ENCODE measurements around the gene GSE1.

GSE1 gene

GRCh38 chr16:85624646-85625045, 11.5 kb downstream of the GSE1 start:
- peaks cover 2% of the 10 kb centered on the region for H3K36me3 Mint-ChIP-seq
- no peak overlapping the region for H3K4me3 Mint-ChIP-seq
- peaks cover 53% of the 10 kb centered on the region for H3K4me1 Mint-ChIP-seq (ENCODE audit: low read depth)
- no peaks in the 10 kb centered on the region for H3K9me3 Mint-ChIP-seq (ENCODE audit: low read depth)
- H3K27ac Mint-ChIP-seq: no peak overlapping the region
- no peaks in the 10 kb centered on the region for H3K27me3 Mint-ChIP-seq

DNA sequence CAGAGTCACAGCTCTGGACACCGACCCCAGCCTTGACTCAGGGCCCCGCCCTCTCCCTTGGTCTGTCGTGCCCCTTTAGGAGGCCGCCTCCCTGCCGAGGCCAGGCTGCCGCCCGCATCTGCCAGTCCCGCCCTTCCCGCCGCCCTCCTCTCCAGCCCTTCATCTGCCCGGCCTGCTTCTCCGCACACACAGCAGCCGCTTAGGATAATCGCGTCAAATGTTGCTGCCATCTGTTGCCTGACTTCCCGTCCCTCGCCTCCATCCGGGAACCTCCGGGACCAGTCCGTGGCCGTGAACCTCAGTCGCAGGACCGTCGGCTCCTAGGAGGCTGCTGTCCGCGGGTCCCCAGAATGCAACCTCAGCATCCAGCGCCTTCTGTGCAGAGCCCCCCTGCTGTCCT, 11.9 kb downstream of the GSE1 start:
- Mint-ChIP-seq H3K27me3 (no peaks in the 10 kb centered on the region), H3K4me3 (no peak overlapping the region), H3K4me1 (ENCODE audit: low read depth) (peaks cover 56% of the 10 kb centered on the region), H3K27ac (no peak overlapping the region), H3K9me3 (ENCODE audit: low read depth) (no peaks in the 10 kb centered on the region), H3K36me3 (peaks cover 4% of the 10 kb centered on the region)

DNA sequence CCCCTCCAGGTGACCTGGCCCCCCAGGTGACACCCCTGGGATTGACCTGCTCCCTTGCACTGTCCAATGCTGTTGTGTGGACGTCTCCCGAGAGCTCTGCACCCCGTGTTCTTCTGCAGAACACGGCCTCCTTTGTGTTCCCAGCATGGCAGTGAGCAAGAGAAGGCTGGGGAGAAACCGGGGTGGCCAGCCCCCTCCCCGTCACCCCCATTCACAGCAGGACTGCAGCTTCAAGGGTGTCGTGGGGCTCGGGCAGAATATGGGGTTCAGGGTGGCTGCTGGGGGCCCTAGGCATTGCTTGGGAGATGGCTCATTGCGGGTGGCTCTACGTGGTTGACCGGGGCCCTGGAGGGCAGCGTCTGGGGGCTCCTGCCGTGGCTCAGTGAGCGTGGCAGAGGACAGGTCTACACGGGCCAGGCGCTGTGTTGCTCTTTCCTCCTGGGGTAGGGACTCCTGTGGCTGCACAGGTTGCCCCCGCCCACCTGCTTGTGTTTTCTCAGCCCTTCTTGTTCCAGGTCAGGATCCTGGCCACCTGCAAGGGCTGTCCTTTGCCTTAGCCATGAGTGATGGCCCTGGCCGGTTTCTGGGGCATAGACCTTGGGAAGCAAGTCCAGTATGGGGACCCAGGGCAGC, 12.5 kb downstream of the GSE1 start:
- H3K4me1 Mint-ChIP-seq (ENCODE audit: low read depth): peaks cover 56% of the 10 kb centered on the region
- H3K27me3 Mint-ChIP-seq: no peaks in the 10 kb centered on the region
- no peak overlapping the region for H3K4me3 Mint-ChIP-seq
- no peaks in the 10 kb centered on the region for H3K9me3 Mint-ChIP-seq (ENCODE audit: low read depth)
- H3K27ac Mint-ChIP-seq: no peak overlapping the region
- peaks cover 4% of the 10 kb centered on the region for H3K36me3 Mint-ChIP-seq

DNA sequence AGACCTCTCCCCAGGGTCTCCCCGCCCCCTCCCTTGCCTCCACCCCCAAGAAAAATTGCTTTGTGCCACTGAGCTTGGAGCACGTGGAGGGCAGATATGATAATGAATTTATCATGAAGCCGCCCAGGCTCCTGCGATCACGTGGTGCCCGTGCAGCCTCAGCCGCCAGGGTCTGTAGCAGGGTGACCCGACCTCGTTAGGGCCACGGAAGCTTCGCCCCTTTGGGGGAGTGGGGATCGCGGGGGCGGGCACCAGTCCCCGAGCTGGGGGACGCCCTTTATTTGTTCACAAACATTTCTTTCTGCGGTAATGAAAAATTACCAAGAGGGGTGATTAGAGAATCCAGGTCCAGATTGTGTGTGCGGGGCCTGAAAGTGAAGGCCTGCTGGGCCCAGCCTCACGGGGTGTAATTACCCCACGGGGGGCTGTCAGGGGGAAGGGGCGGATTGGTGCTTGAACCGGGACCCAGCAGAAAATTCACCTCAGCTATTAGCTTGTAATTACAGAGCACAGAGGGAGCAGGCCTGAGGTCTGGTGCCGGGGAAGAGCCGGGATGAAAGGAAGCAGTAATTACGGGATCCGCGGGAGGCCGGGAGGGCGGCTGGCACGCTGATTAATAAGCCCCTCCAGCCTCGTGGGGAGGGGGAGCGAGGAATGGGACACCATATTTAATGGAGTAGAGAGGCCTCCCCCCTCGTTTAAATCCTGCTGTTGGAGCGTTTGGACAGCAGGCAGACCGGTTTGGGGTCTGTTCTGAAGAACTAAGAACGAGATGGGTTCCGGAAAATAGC, 13.3 kb downstream of the GSE1 start:
- Mint-ChIP-seq H3K4me3 (peak overlapping the region; percentile 42), H3K4me1 (ENCODE audit: low read depth) (peaks cover 49% of the 10 kb centered on the region), H3K27me3 (no peaks in the 10 kb centered on the region), H3K36me3 (peaks cover 4% of the 10 kb centered on the region), H3K9me3 (ENCODE audit: low read depth) (no peaks in the 10 kb centered on the region), H3K27ac (no peak overlapping the region)

- peaks cover 4% of the 10 kb centered on the region for H3K36me3 Mint-ChIP-seq
Measured at GRCh38 chr16:85627089-85627488, 14.0 kb downstream of the GSE1 start.

DNA sequence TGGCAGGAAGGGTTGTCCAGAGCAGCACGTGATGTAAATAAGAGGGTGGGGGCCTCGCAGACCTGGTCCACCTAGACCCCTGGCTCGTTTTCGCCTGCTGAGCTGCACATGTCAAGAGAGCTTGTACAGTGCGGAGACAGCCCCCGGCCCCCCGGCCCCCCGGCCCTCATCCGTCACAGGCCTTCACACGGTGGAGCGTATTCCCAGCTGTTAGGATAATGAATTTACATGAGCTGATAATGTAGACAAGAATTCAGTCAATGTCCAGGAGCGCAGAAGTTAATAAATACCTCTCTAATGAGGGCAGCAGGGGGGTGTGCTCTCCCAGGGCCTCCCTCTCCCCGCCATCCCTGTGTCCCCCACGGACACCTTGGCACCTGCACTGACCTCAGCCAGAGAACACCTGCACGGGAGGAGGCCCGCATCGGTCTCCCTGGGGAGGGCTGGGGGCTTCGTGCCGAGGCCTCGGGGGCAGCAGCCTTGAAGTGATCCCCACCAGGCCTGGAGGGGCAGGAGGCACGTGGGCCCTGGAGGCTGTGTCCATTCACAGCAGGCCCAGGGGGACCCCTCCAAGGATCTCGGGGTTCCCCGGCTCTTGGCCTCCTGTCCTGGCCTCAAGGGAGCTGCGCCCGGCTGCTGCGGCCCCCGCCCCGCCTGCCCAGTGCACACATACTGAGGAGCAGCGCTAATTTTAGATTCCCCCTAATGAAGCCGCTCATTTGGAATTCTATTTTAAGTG, 14.6 kb downstream of the GSE1 start:
- peaks cover 4% of the 10 kb centered on the region for H3K36me3 Mint-ChIP-seq
- no peak overlapping the region for H3K27ac Mint-ChIP-seq
- peaks cover 41% of the 10 kb centered on the region for H3K4me1 Mint-ChIP-seq (ENCODE audit: low read depth)
- no peaks in the 10 kb centered on the region for H3K27me3 Mint-ChIP-seq
- no peak overlapping the region for H3K4me3 Mint-ChIP-seq
- no peaks in the 10 kb centered on the region for H3K9me3 Mint-ChIP-seq (ENCODE audit: low read depth)

More at GRCh38 chr16:85627089-85627488, 14.0 kb downstream of the GSE1 start:
- Mint-ChIP-seq H3K4me1 (ENCODE audit: low read depth) (peaks cover 45% of the 10 kb centered on the region), H3K4me3 (no peak overlapping the region), H3K27ac (no peak overlapping the region), H3K9me3 (ENCODE audit: low read depth) (no peaks in the 10 kb centered on the region), H3K27me3 (no peaks in the 10 kb centered on the region)

DNA sequence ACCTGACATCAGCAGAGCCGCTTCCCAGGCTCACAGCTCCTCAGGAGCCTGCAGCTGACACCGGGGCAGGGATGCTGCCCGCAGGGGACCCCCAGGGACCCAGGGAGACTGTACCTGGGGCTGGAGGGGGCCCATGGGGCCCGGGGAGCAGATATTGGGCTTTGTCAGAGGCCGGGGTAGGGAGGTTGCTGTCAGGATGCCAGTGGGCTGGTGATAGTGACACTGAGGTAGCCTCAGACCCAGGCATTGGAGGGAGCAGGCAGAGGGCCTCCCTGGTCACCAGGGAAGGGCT, 15.1 kb downstream of the GSE1 start:
- H3K9me3 Mint-ChIP-seq (ENCODE audit: low read depth): no peaks in the 10 kb centered on the region
- H3K27ac Mint-ChIP-seq: peak overlapping the region; percentile 64
- H3K36me3 Mint-ChIP-seq: peaks cover 4% of the 10 kb centered on the region
- peaks cover 37% of the 10 kb centered on the region for H3K4me1 Mint-ChIP-seq (ENCODE audit: low read depth)
- H3K4me3 Mint-ChIP-seq: no peak overlapping the region
- no peaks in the 10 kb centered on the region for H3K27me3 Mint-ChIP-seq

DNA sequence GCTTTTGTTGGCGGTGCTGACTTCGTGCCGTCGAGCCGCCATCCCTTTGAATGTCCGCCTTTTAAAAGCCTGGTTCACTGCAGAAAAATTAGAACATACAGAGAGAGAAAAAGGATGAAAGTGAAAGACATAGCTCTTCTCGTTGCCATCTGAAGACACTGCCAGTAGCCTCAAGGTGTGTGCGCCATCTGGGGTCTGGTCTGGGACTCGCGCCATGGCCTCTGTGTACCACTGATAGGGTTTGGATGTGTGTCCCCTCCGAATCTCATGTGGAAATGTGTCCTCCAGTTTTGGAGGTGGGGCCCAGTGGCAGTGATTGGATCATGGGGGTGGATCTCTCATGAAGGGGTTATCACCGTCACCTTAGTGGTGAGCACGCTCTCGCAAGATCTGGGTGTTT, 15.5 kb downstream of the GSE1 start:
- Mint-ChIP-seq H3K27ac (peak overlapping the region; percentile 64), H3K4me1 (ENCODE audit: low read depth) (peaks cover 35% of the 10 kb centered on the region), H3K4me3 (no peak overlapping the region), H3K27me3 (no peaks in the 10 kb centered on the region), H3K9me3 (ENCODE audit: low read depth) (no peaks in the 10 kb centered on the region), H3K36me3 (peaks cover 4% of the 10 kb centered on the region)

GRCh38 chr16:85629326-85629725, 16.2 kb downstream of the GSE1 start:
- Mint-ChIP-seq H3K4me3 (no peak overlapping the region), H3K4me1 (ENCODE audit: low read depth) (peaks cover 34% of the 10 kb centered on the region), H3K27me3 (no peaks in the 10 kb centered on the region), H3K9me3 (ENCODE audit: low read depth) (no peaks in the 10 kb centered on the region), H3K27ac (peak overlapping the region; percentile 64), H3K36me3 (peaks cover 4% of the 10 kb centered on the region)

DNA sequence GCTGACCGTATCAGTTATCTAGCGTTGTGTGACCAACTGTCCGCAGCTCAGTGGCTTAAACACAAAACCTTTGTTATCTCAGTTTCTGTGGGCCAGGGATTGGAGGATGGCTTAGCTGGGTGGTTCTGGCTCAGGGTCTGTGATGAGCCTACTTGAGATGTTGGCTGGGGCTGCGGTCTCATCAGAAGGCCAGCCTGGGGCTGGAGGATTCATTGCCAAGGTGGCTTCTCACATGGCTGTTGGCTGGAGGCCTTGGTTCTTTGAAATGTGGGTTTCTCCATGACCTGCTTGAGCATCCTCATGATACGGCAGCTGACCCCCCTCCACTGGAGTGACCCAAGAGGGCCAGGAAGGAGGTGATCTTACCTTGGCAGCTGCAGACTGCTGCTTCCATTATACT, 16.7 kb downstream of the GSE1 start:
- peaks cover 4% of the 10 kb centered on the region for H3K36me3 Mint-ChIP-seq
- no peak overlapping the region for H3K4me3 Mint-ChIP-seq
- H3K9me3 Mint-ChIP-seq (ENCODE audit: low read depth): no peaks in the 10 kb centered on the region
- peaks cover 32% of the 10 kb centered on the region for H3K4me1 Mint-ChIP-seq (ENCODE audit: low read depth)
- peak overlapping the region; percentile 58 for H3K27ac Mint-ChIP-seq
- H3K27me3 Mint-ChIP-seq: no peaks in the 10 kb centered on the region

GRCh38 chr16:85631230-85631629, 18.1 kb downstream of the GSE1 start:
- H3K36me3 Mint-ChIP-seq: peaks cover 4% of the 10 kb centered on the region
- no peak overlapping the region for H3K27ac Mint-ChIP-seq
- no peaks in the 10 kb centered on the region for H3K27me3 Mint-ChIP-seq
- no peak overlapping the region for H3K4me3 Mint-ChIP-seq
- peaks cover 25% of the 10 kb centered on the region for H3K4me1 Mint-ChIP-seq (ENCODE audit: low read depth)
- H3K9me3 Mint-ChIP-seq (ENCODE audit: low read depth): no peaks in the 10 kb centered on the region

- Mint-ChIP-seq H3K36me3 (peaks cover 4% of the 10 kb centered on the region), H3K4me3 (no peak overlapping the region), H3K27ac (no peak overlapping the region), H3K4me1 (ENCODE audit: low read depth) (peaks cover 20% of the 10 kb centered on the region), H3K9me3 (ENCODE audit: low read depth) (no peaks in the 10 kb centered on the region), H3K27me3 (no peaks in the 10 kb centered on the region)
Measured at GRCh38 chr16:85631802-85632393, 18.8 kb downstream of the GSE1 start.

DNA sequence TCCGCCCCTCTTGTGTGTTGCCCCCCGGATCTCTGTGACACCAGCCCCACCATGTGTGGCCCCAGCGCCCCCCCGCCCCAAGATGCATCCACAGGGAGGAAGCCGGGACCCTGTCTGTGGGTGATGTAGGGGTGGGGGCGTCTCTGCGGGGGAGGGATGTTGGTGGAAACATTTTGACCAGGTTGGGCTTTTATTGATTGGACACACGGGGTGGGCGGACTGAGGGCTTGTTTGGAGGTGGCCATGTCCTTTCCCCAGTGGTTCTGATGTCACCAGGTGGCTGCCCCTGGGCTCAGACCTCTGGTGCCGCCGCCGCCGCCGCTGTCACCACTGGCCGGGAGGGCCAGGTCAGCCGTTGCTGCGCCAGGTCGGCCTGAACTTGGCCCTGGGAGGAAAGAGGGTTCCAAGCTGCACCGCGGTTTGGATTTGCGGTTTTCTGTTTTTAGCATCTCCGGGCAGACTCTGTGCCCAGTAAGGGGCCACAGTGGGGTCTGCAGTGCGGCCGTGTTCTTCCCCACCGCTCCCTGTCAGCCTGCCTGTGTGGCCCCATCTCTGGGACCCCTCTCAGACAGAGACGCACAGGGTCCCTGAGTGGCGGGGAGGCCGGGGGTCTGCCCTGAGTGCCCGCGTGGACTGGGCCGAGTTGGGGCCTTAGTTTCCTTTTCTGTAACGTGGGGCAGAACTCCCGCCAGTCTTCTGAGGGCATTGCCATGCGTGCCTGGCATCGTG, 19.8 kb downstream of the GSE1 start:
- Mint-ChIP-seq H3K27me3 (no peaks in the 10 kb centered on the region), H3K9me3 (ENCODE audit: low read depth) (no peaks in the 10 kb centered on the region), H3K4me3 (no peak overlapping the region), H3K36me3 (peaks cover 4% of the 10 kb centered on the region), H3K27ac (no peak overlapping the region), H3K4me1 (ENCODE audit: low read depth) (peaks cover 17% of the 10 kb centered on the region)

GRCh38 chr16:85633438-85633743, 20.3 kb downstream of the GSE1 start:
- H3K27ac Mint-ChIP-seq: no peak overlapping the region
- no peaks in the 10 kb centered on the region for H3K27me3 Mint-ChIP-seq
- peaks cover 17% of the 10 kb centered on the region for H3K4me1 Mint-ChIP-seq (ENCODE audit: low read depth)
- H3K36me3 Mint-ChIP-seq: peaks cover 4% of the 10 kb centered on the region
- no peak overlapping the region for H3K4me3 Mint-ChIP-seq
- no peaks in the 10 kb centered on the region for H3K9me3 Mint-ChIP-seq (ENCODE audit: low read depth)

- Mint-ChIP-seq H3K4me1 (ENCODE audit: low read depth) (peaks cover 13% of the 10 kb centered on the region), H3K9me3 (ENCODE audit: low read depth) (no peaks in the 10 kb centered on the region), H3K36me3 (peaks cover 4% of the 10 kb centered on the region), H3K4me3 (no peak overlapping the region), H3K27me3 (no peaks in the 10 kb centered on the region), H3K27ac (no peak overlapping the region)
Measured at GRCh38 chr16:85633888-85634287, 20.8 kb downstream of the GSE1 start.
